ENCODE results near the gene MAPKAPK5. TPM values are rescaled to one million over a fixed set of nuclear protein-coding genes. Genes with fewer than 3 reads are reported as not detected.
A peak's percentile ranks its signal among the peaks of the same experiment; 100 is the strongest.

The MAPKAPK5 gene
- total and polyA plus RNA-seq, 2 of the 13 experiments (the other 11 are each of a cell fraction or from before 2014, with no cell fraction given) = 43.2 to 58.2 TPM

GRCh38 chr12:111841750-111842555 is at the start of gene MAPKAPK5 (continued):
- TF ChIP-seq ZBED4 (CRISPR knock-in tag; IDR thresholded peaks at IDR 0.05; ENCODE audit: borderline replicate concordance) (peak; percentile 71; the same call in 1 of the 2 replicates), BORCS8-MEF2B (CRISPR knock-in tag; IDR thresholded peaks at IDR 0.05) (peak; percentile 84; the same call in 1 of the 2 replicates), ZNF772 (CRISPR knock-in tag; IDR thresholded peaks at IDR 0.05) (peak; percentile 84), RAD51 (IDR thresholded peaks at IDR 0.05; ENCODE audit: borderline replicate concordance) (no peak), BCLAF1 (IDR thresholded peaks at IDR 0.05) (no peak), ZSCAN31 (CRISPR knock-in tag; IDR thresholded peaks at IDR 0.05; ENCODE audit: low read depth) (peak; percentile 76; the same call in 1 of the 2 replicates), RFXANK (CRISPR knock-in tag; IDR thresholded peaks at IDR 0.05) (no peak), ZBTB33 (CRISPR knock-in tag; IDR thresholded peaks at IDR 0.05) (peak; percentile 56), PTBP1 (IDR thresholded peaks at IDR 0.05; ENCODE audit: low read depth, low read length, poor library complexity, severe bottlenecking) (no peak), CBX1 (IDR thresholded peaks at IDR 0.05; ENCODE audit: low read depth) (peak; percentile 46), ATRX (CRISPR knock-in tag; IDR thresholded peaks at IDR 0.05; ENCODE audit: borderline replicate concordance) (no peak)

Measured in HepG2 (cell line).